Stimulated activated CD8-positive, alpha-beta memory T cell treated with anti-CD3 and anti-CD28 coated beads, Interleukin-12 subunit alpha, Interleukin-12 subunit beta, amount 100 ng/mL, for 4 hours (primary cell): ENCODE measurements around the gene EBPL.
A peak's percentile ranks its signal among the peaks of the same experiment; 100 is the strongest.
"Not testable (repeated sequence)": the region's sequence is repeated elsewhere in the genome, so short reads cannot be mapped to it uniquely, and the experiment has no call there.

Experiments
- DNase-seq: peaks from one replicate; pipeline ENCODE4 v3.0.0-alpha.2; 2020; ENCODE audit warnings: low read depth

EBPL gene

DNA sequence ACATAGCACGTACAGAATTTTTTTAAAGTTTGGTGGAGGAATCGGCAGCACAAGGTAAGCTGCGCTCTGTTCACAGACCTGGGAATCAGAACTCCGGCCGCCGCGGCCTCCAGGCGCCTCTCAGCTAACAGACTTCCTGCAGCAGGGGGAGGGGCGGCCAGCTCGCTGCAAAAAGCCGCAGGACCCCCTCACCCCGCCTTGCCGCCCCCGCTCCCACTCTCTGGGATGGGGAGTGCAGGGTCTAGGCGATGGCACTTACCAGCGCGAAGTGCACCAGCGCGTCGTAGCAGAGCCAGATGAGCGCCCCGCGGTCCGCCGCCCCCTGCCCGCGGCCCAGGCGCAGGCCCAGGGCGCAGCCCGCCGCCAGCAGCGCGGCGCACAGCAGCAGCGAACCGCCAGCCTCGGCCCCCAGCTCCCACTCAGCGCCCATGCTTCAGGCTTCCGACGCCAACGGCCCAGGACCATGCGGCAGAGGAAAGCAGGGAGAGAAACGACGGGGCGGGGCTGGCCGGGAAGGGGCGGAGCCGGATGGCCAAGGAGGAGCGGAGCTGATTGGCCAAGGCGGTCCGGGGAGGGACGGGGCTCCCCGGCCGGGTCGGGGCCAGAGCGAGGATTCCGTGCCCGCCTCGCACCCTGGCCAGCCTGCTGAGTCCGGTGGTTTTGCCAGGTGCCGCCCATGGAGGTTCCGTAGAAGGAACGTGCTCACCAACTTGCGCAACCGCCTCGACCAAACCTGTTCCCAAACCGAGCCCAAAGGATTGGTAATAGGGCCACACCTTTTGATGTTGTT is at the start of gene EBPL:
TSS of gene EBPL (minus strand) at position 492 of the 790 bp plus-strand sequence. CDS start at position 430, 62 bp downstream.
- DNase-seq, result peak; percentile 81

DNA sequence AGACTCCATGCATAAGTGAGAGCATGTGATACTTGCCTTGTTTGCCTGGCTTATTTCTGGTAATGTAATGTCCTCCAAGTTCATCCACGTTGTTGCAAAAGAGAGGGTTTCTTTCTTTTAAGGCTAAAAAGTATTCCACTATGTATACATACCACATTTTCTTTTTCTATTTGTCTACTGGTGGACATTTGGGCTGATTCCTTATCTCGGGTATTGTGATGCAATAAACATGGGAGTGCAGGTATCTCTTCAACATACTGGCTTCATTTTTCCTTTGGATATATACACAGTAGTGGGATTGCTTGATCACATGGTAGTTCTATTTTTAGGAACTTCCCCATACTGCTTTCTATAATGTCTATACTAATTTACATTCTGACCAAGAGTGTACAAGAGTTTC is 49.6 kb upstream of the EBPL start:
- no peak for DNase-seq

DNA sequence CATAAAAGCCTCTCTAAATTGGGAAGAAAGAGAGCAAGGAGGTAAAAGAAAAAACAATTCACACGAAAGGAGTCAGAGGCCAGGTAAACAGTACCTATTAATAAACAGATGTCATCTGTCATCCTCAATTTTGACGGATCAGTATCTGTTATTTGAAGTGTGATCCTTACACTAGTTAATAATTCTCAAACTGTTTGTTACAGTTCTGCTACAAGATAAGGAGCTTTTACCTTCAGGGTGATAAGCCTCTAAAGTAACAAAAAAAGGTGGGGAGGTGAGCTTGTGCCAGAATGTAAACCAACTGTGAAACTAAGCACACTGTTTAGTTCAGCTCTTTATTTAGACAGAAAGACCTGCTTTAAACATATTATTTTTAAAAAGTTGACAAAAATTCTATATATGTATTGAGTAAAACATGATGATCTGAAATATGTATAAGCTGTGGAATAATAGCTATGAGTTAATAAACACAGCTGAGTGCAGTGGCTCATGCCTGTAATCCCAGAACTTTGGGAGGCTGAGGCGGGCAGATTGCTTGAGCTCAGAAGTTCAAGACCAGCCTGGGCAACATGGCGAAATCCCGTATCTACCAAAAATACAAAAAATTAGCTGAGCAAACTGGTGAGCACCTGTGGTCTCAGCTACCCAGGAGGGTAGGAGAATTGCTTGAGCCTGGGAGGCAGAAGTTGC is 48.4 kb upstream of the EBPL start:
- no peak for DNase-seq

DNA sequence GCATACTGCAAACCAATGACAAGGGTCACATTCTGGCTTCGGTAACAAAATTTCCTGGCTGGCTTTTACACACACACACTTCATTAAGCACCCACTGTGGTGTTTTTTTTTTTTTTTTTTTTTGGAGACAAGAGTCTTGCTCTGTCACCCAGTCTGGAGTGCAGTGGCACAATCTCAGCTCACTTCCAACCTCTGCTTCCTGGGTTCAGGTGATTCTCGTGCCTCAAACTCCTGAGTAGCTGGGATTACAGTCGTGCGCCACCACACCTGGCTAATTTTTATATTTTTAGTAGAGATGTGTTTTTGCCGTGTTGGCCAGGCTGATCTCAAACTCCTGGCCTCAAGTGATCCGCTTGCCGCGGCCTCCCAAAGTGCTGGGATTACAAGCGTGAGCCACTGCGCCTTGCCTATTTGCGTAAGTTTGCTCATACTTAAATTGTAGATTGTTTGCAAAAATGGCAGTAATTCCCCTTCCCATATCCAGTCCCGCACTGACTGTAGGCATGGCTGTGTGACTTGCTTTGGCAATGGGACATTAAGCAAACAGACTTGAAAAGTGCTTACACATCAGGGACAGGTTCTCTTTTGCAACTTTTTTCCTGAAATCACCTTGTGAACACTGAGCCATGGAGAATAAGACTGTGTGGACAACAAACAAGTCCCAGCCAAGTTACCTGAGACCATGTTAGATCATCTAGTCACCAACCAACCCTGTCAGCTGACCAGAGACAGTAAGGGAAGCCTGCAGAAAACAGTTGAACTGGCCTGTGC is 42.1 kb upstream of the EBPL start:
- no peak for DNase-seq

DNA sequence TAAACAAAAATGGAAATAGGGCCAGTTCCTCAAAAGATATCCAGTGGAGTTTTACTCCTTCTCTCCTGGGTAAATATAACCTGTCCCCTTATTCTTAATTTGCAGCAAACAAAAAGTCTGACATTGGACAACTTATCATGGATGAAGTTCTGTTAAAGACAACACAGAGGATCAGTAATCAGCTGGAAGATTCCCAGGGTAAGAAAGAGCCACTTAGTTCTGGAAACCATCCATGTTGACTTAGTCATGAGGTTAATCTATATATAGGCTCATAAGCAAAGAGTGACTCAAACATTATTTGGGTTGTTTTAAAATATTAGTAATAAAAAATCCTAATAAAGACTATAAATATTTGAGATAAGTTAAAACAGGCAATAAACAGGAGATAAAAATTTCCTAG is 40.5 kb upstream of the EBPL start:
- no peak for DNase-seq

DNA sequence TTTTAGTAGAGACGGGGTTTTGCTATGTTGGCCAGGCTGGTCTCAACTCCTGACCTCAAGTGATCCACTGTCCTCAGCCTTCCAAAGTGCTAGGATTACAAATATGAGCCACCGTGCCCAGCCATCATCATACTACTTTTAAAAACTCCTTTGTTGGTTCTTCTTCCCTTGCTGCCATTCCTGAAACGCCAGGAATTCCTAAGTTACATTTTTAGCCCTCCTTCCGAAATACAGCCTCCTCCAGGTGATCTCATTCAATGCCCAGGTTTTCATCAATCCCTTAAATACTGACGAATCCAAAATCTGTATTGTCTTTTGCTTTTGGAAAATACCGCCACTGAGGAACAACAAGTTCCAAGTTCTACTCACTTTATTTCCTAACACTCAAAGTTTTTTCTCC is 25.3 kb upstream of the EBPL start:
- DNase-seq, result no peak

DNA sequence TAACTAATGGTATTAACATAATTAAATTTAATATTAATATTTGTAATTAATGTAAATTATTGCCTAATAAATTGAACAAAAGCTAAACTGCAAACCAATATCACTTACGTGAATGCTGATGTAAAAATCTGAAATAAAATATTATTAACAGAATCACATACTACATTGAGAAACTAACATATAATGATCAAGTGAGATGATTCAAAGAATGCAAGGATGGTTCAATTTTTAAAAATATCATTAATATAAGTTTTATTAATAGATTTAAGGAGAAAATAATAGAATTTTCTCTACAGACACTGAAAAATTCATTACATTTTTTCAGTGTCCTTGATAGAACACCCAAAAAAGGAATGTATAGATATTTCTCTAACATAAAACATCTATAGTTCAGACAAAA is 23.5 kb upstream of the EBPL start:
- no peak for DNase-seq

DNA sequence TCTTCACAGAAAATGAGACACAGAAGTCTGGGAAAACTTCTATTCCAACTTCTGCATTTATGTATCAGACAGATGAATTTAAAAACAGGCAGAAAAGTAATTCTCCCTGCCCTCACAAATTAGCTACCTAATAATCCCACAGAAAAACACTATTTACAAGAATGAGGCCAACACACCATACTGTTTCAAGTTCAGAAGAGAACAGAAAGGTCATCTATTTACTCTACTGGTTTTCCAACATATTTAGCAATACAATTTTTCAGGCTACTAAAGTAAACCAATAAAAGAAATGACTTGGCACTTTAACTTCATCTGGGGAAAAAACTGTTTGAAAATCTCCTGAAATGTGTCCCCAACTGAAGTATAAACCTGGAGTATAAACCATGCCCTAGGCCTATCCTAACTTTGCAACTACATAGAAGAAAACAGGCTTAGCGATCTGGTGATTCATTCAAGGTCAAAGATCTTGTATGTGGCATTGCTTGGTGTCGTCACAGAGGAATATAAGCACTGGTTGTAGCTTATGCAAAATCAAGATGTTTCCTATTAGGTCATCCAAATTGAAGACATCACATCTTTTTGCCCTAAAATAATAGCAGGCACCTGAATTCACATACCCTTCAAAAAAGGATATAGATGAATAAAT is 20.1 kb upstream of the EBPL start:
- no peak for DNase-seq

DNA sequence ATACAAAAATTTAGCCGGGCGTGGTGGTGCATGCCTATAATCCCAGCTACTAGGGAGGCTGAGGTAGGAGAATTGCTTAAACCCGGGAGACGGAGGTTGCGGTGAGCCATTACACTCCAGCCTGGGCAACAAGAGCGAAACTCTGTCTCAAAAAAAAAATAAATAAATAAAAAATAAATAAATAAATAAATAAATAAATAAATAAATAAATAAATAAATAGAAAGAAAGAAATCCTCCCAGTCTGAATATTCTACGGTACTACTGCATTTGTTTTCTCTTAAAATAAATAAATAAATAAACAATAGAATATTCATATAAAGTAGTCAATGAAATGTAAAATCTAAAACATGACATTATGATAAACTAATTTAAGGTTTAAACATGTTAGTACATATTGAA is 13.0 kb upstream of the EBPL start:
- DNase-seq, result not testable (repeated sequence)

DNA sequence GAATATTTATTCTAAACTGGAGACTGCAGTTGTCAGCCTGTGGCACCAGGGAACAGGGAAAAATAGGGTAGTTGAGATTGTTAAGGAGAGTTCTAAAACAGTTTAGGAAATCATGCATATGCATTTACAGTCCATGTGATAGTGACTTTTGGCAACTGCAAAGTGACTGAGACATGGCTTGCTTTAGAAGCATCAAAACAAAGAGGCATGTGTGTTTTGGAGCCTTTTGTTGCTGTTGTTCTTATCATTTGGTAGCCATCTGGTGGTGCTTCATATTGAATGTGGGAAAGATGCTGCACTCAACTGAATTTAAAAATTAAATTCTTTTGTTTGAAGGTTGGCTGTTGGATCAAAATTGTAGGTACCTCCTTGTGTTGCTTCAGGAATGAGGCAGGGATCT is 10.2 kb upstream of the EBPL start:
- DNase-seq, result no peak

DNA sequence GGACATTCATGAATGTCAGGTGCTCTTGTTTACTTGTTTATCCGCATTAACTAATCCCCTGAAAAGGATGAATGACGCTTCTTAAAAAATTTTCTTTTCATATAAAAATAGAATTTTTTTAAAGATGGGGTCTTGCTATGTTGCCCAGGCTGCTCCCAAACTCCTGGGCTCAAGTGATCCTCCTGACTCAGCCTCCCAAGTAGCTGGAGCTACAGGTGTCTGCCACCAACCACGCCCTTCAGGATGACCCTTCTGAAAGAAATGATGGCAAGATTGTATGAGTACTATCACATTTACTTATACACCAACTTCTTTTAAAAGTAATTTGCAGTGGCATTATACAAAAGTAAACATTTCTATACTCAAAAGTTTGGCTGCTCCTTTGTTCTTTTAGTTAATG is 6.2 kb upstream of the EBPL start:
- no peak for DNase-seq

DNA sequence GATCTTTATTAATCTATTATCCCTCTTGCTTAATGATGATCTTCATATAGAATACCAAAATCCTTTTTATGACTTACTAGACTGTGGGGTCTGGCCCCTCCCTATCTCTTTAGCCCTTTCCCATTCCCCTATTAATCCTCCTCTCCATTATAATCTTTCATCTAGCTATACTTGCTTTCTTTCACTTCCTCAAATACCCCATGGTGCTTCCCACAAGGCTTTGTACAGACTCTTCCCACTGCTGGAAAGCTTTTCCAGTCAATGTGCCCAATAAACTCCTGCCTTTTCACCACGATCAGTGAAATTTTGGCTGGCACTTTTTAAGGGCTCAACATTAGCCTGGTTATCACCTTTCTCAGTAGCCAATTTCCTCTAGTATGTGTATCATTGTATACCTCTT is 3.2 kb upstream of the EBPL start:
- no peak for DNase-seq

DNA sequence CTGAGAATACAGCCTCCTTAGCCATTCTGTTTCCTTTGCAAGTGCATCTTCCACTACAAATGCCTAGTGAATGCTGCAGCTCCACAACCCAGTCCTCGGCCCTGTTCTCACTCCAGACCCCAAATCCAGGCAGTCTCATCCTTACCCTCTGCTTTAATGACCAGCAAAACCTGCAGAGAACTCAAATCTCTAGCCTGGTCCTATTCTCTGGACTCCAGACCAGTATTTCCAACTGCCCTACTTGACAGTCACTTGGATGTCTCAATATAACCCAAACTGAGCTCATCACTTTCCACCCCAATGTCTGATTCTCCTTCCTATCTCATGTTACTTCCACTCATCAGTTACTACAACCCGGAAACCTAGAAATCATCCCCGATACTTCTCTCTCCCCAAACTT is 2.6 kb upstream of the EBPL start:
- DNase-seq, result no peak

DNA sequence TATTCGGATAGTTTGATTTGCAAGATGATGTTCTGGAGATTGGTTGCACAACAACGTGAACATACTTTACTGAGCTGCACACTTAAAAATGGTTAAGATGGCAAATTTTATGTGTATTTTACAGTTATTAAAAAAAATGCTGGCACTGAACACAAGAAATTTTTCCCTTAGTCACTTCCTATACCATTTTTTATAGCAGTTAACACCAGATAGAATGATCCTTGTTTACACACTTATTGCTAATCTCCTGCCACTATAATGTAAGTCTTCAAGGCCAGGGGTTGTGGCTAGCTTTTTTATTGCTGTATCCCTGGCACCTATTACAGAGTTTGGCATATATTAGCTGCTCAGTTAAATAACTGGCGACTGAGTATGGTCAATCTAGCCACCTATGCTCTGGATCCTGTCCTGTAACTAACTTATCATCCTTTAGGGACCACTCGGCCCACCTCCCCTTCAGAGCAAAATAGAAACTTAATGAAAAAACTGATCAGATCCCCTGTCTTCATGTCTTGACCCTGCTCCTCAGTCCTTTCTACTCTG is 2.0 kb upstream of the EBPL start:
- DNase-seq, result no peak

DNA sequence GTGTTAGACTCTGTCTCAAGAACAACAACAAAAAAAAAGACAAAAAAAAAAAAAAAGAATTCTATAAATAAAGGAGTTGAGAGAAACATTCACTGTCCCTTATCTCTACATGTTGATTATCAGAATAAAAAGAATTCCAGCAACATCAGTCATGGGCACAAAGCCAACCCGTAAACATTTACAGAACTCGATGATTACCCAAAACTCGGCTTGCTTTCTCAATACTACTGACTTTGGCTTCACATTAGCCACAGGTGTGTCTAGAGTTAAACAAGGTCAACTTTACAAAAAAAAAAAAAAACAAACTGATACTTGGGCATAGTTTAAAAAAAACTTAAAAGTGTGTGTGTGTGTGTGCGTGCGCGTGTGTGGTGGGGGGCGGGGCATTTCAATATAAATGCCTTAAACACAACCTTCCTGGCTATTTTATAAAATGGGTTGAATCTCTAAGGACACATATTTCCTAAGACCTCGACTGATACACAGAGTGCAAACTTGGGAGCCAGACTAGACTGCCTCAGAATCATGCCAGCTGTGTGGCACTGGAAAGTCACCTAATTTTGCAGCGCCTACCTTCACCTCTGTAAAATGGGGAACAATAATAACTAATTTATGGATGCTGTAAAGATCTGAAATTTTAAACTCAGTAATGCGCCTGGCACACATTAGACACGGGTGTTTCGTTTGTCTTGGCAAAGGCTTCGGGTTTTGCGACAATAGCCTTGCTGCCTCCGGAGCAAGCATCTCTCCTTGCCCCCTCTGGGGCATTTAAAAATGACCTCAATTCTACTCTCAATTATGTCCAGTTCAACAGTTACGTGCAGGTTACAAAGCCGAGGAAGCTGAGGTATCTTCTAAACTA is 922 bp downstream of the EBPL start:
- no peak for DNase-seq

DNA sequence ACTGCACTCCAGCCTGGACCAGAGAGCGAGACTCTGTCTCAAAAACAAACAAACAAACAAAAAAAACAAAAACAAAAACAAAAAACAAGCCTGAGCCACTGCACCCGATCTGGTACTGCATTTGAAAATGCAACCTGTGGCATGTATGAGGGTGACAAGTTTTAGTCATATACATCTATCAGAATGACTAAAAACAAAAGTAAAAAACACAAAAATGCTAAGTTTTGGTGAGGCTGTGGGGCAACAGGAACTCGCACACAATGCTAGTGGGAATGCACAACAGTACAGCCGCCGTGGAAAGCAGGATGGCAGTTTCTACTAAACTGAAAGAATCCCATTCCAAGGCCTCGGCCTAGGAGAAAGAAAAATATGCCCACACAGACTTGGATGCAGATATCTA is 7.8 kb downstream of the EBPL start:
- no peak for DNase-seq

DNA sequence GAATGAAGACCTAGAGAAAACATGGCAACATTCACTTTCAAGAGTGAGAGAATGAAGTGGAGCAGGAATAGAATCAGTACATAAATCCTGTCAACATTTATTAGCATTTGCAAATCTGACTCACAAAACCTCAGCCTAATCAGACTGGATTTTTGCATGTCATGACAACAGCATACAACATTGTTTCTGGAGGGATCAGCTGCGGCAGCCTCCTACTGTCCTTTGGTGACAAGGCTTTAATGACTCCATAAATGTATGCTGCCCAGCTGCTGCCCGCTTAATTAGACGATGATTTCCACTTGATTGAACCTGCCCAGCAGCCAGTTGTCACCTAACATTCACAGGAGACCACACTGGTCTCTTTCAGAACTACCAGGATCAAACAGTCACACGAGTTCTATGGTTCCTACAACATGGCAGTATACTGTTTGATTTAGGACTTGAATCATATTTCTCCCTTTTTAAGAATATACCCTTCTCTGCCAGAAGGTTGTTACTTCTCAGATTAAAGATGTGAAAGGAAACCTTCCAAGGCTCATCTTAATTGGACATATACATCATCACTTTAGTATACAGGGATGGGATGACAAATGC is 9.3 kb downstream of the EBPL start:
- DNase-seq, result no peak

DNA sequence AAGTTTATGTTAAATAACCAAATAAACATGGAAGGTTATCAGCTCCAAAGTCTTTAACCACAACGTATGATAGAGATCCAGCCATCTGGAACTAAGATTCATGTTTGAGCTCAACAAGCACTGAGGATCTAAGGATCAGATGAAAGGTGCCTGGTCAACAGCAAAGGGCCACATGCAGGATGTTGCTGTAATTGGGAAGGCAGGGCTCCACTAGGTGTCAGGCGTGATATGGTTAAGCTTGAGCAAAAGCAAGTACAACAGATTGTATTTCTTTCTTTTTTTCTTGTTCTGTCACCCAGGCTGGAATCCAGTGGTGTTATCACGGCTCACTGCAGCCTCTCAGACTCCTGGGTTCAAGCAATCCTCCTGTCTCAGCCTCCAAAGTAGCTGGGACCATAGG is 12.0 kb downstream of the EBPL start:
- no peak for DNase-seq

DNA sequence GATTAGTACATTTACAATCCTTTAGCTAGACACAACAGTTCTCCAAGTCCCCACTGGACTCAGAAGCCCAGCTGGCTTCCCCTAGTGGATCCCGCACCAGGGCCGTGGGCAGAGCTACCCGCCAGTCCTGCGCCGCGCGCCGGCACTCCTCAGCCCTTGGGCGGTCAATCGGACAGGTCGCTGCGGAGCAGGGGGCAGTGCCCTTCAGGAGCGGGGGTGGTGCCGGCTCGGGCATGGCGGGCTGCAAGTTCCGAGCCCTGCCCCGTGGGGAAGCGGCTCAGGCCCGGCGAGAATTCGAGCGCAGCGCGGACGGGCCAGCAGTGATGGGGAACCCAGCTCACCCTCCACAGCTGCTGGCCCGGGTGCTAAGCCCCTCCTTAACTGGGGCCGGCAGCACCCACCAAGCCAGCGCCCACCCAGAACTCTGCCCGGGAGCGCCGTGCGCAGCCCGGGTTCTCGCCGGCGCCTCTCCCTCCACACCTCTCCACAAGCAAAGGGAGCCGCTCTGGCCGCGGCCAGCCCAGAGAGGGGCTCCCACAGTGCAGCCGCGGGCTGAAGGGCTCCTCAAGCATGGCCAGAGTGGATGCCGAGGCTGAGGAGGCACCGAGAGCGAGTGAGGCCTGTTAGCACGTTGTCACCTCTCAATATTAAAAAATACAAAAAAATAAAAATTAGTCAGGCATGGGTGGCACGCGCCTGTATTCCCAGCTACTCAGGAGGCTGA is 12.9 kb downstream of the EBPL start:
- no peak for DNase-seq
